GM06990 (cell line): ENCODE data around the gene TKT.

Experiments used
- DNase-seq: peaks from one replicate; pipeline ENCODE4 v3.0.0-alpha.2; 2011; ENCODE audit not compliant: insufficient read length; ENCODE audit errors: extremely low read depth
- H3K27me3 ChIP-seq: replicated peaks from 2 replicates; pipeline ENCODE4 v1.6.0; 2011; ENCODE audit warnings: low read length; ENCODE audit not compliant: control insufficient read depth, insufficient read depth
- H3K36me3 ChIP-seq: 2 replicates; pipeline ENCODE4 v1.5.1; 2011; ENCODE audit warnings: low read length; ENCODE audit not compliant: control insufficient read depth, insufficient read depth
- H3K4me3 ChIP-seq: replicated peaks from 2 replicates; pipeline ENCODE4 v1.5.1; 2011; ENCODE audit warnings: low read depth, mild to moderate bottlenecking, control low read depth, low read length
- CTCF ChIP-seq: IDR thresholded peaks from 2 replicates; pipeline ENCODE4 v1.5.1; 2011; ENCODE audit warnings: low read length, control low read depth, mild to moderate bottlenecking, inconsistent platforms; ENCODE audit not compliant: insufficient read depth, poor library complexity, severe bottlenecking

Gene TKT

GRCh38 chr3:53295410-53295809, 39.6 kb upstream of the TKT start:
- DNase-seq = no peak
- H3K4me3 ChIP-seq = no peak overlapping the region
- peaks cover 11% of the 10 kb centered on the region for H3K36me3 ChIP-seq
- no peaks in the 10 kb centered on the region for H3K27me3 ChIP-seq
- no peak for TF ChIP-seq CTCF

DNA sequence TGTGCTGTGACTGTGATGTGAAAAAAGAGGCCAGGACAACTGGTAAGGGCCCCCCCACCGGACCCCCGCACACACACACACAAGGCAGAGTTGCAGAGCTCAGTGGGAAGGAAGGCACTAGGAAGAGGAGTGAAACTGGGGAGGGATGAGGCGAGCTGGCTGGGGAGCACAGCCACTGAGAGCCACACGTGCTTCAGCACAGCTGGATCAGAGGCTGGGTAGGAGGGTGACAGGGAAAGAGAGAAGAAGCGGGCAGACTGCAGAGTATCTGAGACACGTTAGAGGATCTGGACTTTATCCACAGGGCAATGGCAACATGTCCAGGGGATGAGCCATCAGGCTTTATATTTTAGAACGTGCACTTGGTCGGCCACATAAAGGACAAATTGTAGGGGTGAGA, 38.0 kb upstream of the TKT start:
- Histone ChIP-seq H3K4me3 (no peak overlapping the region), H3K27me3 (no peaks in the 10 kb centered on the region), H3K36me3 (peaks cover 9% of the 10 kb centered on the region)
- no peak for DNase-seq
- TF ChIP-seq CTCF = no peak

GRCh38 chr3:53288214-53288613, 32.4 kb upstream of the TKT start:
- H3K27me3 ChIP-seq = no peaks in the 10 kb centered on the region
- no peak for TF ChIP-seq CTCF
- DNase-seq = no peak
- peaks cover 18% of the 10 kb centered on the region for H3K36me3 ChIP-seq
- no peak overlapping the region for H3K4me3 ChIP-seq

GRCh38 chr3:53287131-53287629, 31.4 kb upstream of the TKT start:
- TF ChIP-seq CTCF = no peak
- DNase-seq = no peak
- H3K4me3 ChIP-seq = no peak overlapping the region

DNA sequence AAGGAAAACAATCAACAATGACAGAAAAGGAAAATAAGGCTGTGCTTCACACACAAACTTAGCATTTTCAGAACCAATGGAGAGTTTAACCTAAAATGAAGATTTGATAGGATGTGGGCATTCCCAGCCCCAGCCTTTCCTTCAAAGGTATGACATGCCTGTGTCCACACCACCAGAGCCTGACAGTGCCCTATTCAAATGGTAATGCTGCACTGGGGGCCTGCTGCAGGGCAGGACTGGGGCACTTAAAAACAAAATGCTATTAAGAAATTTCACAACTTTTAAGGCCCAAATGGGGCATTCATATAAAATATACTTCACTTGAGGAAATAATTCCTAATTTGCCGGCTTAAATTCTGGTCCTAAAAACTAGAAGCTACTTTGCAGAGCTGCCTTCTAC, 30.9 kb upstream of the TKT start:
- no peaks in the 10 kb centered on the region for H3K27me3 ChIP-seq
- no peak for TF ChIP-seq CTCF
- peaks cover 9% of the 10 kb centered on the region for H3K36me3 ChIP-seq
- H3K4me3 ChIP-seq = no peak overlapping the region
- no peak for DNase-seq

More at GRCh38 chr3:53287131-53287629, 31.4 kb upstream of the TKT start:
- Histone ChIP-seq H3K36me3 (peaks cover 13% of the 10 kb centered on the region), H3K27me3 (no peaks in the 10 kb centered on the region)

DNA sequence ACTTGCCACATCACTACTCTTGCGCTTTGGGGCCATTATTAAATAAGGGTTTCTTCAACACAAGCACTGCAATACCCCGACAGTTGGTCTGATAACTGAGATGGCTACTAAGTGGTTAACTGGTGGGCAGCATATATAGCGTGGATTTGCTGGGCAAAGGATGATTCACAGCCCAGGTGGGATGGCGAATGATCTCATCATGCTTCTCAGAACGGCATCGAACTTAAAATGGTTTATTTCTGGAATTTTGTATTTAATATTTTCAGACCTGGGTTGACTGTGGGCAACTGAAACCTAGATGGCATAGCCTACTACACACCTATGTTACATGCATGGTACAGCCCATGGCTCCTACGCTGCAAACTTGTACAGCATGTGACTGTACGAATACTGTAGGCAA, 26.8 kb upstream of the TKT start:
- TF ChIP-seq CTCF = no peak
- Histone ChIP-seq H3K4me3 (no peak overlapping the region), H3K36me3 (peaks cover 7% of the 10 kb centered on the region), H3K27me3 (no peaks in the 10 kb centered on the region)
- DNase-seq = no peak
